Ascending aorta (tissue), 2 donors: Measurements from ENCODE around the gene ACTMAP. TPM values are rescaled to one million over a fixed set of nuclear protein-coding genes. Genes with fewer than 3 reads are reported as not detected.

Source experiments
- DNase-seq, 2 donors: peaks; one replicate each; pipeline ENCODE4 v3.0.0-alpha.2; 2019; ENCODE audit warnings: low spot score in 2 of 2
- H3K27ac ChIP-seq, 2 donors: fragments of 200-600 bp; sonication (generic); one replicate each; pipeline ENCODE4 v1.5.1; 2016 to 2017; ENCODE audit warnings: mild to moderate bottlenecking in 1 of 2
- H3K27me3 ChIP-seq: fragments of 200-600 bp; sonication (generic); one replicate; pipeline ENCODE4 v1.5.1; 2017
- H3K36me3 ChIP-seq, 2 donors: fragments of 200-600 bp; sonication (generic); one replicate each; pipeline ENCODE4 v1.5.1; 2016
- H3K4me1 ChIP-seq, 2 donors: fragments of 200-600 bp; sonication (generic); one replicate each; pipeline ENCODE4 v1.5.1; 2016 to 2017; ENCODE audit warnings: mild to moderate bottlenecking in 1 of 2
- H3K4me3 ChIP-seq, 2 donors: fragments of 200-600 bp; sonication (generic); one replicate each; pipeline ENCODE4 v1.5.1; 2016 to 2017; ENCODE audit warnings: mild to moderate bottlenecking in 1 of 2
- H3K9me3 ChIP-seq, 2 donors: fragments of 200-600 bp; sonication (generic); one replicate each; pipeline ENCODE4 v1.5.1; 2016
- CTCF ChIP-seq, 3 experiments: fragments of 200-600 bp in 2 of 3; fragments of 450-650 bp in 1 of 3; sonication (generic) in 2 of 3; IDR thresholded peaks; one replicate each; pipeline ENCODE4 v1.5.1; 2016 to 2019; ENCODE audit warnings: antibody characterized with exemption in 3 of 3, mild to moderate bottlenecking in 1 of 3, moderate library complexity in 1 of 3
- intact Hi-C: fragments of 100-400 bp; cut with DNase I; formaldehyde crosslinking; loops from one replicate; pipeline ENCODE4 v1.15.1; 2023
- total RNA-seq: library from RNA; depleted of rRNA; stranded (reverse); fragments of >200 nt; gene quantifications from one replicate; pipeline ENCODE4 v1.1.0, GENCODE V29; 2016

Gene ACTMAP
- total RNA-seq, 1 donor from 2014 or later, result 8.3 TPM

- intact Hi-C loops, result no loop called here
- no peaks in the 10 kb centered on the region for H3K4me1 ChIP-seq
- no peak for TF ChIP-seq CTCF (IDR thresholded peaks at IDR 0.05)
- peaks cover 66 to 78% of the 10 kb centered on the region in 2 donors for H3K36me3 ChIP-seq
- no peak for DNase-seq
- H3K27ac ChIP-seq, result no peak overlapping the region
- no peaks in the 10 kb centered on the region for H3K27me3 ChIP-seq
- no peaks in the 10 kb centered on the region for H3K9me3 ChIP-seq
- no peak overlapping the region for H3K4me3 ChIP-seq
Observed at GRCh38 chr19:40701758-40702157, 48.5 kb downstream of the ACTMAP start.

- H3K9me3 ChIP-seq, result no peaks in the 10 kb centered on the region
- peaks cover 56 to 70% of the 10 kb centered on the region in 2 donors for H3K36me3 ChIP-seq
- intact Hi-C loops, result no loop called here
- no peak overlapping the region for H3K4me3 ChIP-seq
- DNase-seq, result no peak
- no peak for TF ChIP-seq CTCF (IDR thresholded peaks at IDR 0.05)
- no peaks in the 10 kb centered on the region for H3K4me1 ChIP-seq
- H3K27ac ChIP-seq, result no peak overlapping the region
- H3K27me3 ChIP-seq, result no peaks in the 10 kb centered on the region
Observed at GRCh38 chr19:40700083-40700482, 50.2 kb downstream of the ACTMAP start.

- no peaks in the 10 kb centered on the region for H3K9me3 ChIP-seq
- H3K4me1 ChIP-seq, result no peaks in the 10 kb centered on the region
- DNase-seq, result no peak
- H3K4me3 ChIP-seq, result no peak overlapping the region
- TF ChIP-seq CTCF (IDR thresholded peaks at IDR 0.05), result no peak
- H3K36me3 ChIP-seq, result peaks cover 30 to 50% of the 10 kb centered on the region in 2 donors
- no peak overlapping the region for H3K27ac ChIP-seq
- intact Hi-C loops, result no loop called here
- H3K27me3 ChIP-seq, result no peaks in the 10 kb centered on the region
Observed at GRCh38 chr19:40697007-40697406, 53.3 kb downstream of the ACTMAP start.

GRCh38 chr19:40695881-40696280, 54.4 kb downstream of the ACTMAP start:
- H3K36me3 ChIP-seq, result peaks cover 21 to 39% of the 10 kb centered on the region in 2 donors
- H3K4me3 ChIP-seq, result no peak overlapping the region

GRCh38 chr19:40693896-40694295, 56.4 kb downstream of the ACTMAP start:
- H3K9me3 ChIP-seq, result no peaks in the 10 kb centered on the region
- H3K27ac ChIP-seq, result no peak overlapping the region
- no peak for DNase-seq
- peaks cover 1 to 8% of the 10 kb centered on the region in 2 donors for H3K4me1 ChIP-seq
- intact Hi-C loops, result loop anchor here (5.0 kb wide), 1 partner anchor 42 kb away; no protein-coding TSS in a partner anchor
- no peaks in the 10 kb centered on the region for H3K27me3 ChIP-seq
- TF ChIP-seq CTCF (IDR thresholded peaks at IDR 0.05), result no peak
- peaks cover 8 to 21% of the 10 kb centered on the region in 2 donors for H3K36me3 ChIP-seq
- H3K4me3 ChIP-seq, result no peak overlapping the region

More at GRCh38 chr19:40695881-40696280, 54.4 kb downstream of the ACTMAP start:
- no peak for TF ChIP-seq CTCF (IDR thresholded peaks at IDR 0.05)
- peaks cover 0 to 8% of the 10 kb centered on the region in 2 donors for H3K4me1 ChIP-seq
- no peak overlapping the region for H3K27ac ChIP-seq
- no peak for DNase-seq
- intact Hi-C loops, result no loop called here
- H3K27me3 ChIP-seq, result no peaks in the 10 kb centered on the region
- H3K9me3 ChIP-seq, result no peaks in the 10 kb centered on the region
